ENCODE data around the gene TFF1.
A peak's percentile ranks its signal among the peaks of the same experiment; 100 is the strongest.
"Not testable (repeated sequence)": the region's sequence is repeated elsewhere in the genome, so short reads cannot be mapped to it uniquely, and the experiment has no call there.

Gene TFF1

GRCh38 chr21:42366292-42367010, at the start of gene TFF1:
Gene TFF1 (minus strand): TSS chr21:42366535. CDS start chr21:42366495, 40 bp downstream.
- no peak for DNase-seq (ENCODE audit: low spot score)

DNA sequence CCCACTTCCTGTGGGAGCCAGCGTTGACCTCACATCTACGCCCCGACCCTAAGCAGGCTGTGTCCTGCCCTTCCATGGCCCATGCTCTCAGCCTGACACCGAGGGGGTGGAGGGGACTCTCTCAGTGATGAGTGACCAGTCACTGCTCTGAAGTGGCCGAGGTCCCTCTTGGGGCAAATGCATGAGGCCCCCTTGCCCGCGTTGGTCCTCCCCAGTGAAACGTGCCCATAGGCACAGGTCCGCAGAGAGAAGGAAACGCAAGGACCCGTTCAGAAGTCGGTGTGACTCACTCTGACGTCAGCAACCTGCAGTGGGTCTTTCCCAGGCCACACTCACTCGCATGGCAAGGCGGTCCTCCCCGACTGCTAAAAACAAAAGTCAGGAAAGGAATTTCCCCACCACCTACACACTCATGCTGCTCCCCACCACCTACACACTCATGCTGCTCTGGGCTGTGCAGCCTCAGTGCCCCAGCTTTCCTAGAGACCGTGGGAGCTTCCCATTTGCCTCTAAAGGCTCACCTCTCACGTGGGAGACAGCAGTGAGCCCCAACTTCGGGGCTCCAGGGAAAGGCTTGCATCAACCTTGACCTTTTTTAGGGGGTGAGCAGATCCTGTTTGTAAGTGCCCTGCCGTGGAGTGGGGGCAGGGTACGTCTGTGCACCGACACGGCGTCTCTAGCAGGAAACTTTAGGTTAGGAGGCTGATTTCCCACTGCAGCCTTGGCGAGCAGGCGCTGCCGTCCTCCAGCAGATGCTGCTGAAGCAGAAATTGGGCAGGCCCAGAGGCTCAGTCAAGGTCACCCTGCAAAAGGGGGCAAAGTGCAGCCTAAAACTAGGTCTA, 48.8 kb upstream of the TFF1 start:
- peak; percentile 50 for DNase-seq (ENCODE audit: low spot score)

- DNase-seq (ENCODE audit: low spot score) = no peak
These were observed 48.2 kb upstream of the TFF1 start for GRCh38 chr21:42414553-42414927.

DNA sequence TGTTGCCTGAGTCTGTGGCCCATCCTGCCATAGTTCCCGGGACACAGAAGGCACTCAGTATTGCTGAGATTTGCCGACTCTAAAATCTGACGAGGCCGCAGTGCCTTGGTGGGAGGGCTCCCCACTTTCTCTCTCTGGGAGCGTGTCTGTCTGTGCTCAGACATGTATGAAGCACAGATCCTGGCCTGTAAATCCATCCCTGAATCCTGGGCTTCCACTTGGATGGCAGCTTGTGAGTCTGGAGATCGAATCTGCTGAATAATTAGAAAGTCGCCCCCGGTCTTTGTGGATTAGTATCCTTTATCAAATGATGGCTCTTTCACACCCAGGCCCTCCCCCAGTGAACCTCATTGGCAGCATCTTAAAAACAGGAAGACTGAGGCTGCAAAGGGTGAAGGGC, 47.7 kb upstream of the TFF1 start:
- no peak for DNase-seq (ENCODE audit: low spot score)

GRCh38 chr21:42413500-42413899, 47.2 kb upstream of the TFF1 start:
- no peak for DNase-seq (ENCODE audit: low spot score)

DNA sequence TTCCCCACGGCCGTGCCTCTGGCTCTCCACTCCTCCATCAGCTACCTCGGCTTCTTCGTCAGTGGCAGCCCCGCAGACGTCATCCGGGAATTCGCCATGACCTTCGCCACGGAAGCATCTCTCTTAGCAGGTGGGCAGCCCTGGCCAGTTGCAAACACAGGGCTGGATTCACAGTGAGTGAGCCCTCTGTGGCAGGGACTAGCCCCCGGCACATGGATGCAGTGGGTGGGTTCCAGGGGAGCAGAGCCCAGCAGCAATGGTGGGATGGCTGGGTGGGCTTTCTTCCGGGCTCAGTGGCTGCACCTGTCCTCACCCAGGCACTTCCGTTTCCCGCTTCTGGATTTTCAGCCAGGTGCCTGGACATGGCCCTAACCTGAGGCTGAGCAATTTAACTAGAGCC, 46.8 kb upstream of the TFF1 start:
- DNase-seq (ENCODE audit: low spot score) = no peak

DNA sequence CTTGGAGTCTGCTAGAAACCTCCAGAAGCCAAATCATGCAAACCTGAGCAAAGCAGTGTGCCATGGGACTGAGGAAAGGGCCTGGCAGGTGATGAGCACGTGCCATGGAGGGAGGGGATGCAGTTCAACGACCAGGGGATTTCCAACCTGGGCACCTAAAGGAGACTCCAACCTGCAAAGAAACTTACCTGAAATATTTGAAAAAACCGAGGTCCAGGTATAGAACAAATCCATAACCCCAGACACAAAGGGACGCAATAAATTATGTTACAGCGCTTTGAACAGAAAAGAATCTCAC, 46.2 kb upstream of the TFF1 start:
- DNase-seq (ENCODE audit: low spot score) = no peak

GRCh38 chr21:42411891-42412635, 45.7 kb upstream of the TFF1 start:
- peak; percentile 41 for DNase-seq (ENCODE audit: low spot score)

GRCh38 chr21:42411197-42411869, 45.0 kb upstream of the TFF1 start:
- DNase-seq (ENCODE audit: low spot score) = peak; percentile 72

GRCh38 chr21:42409366-42409765, 43.0 kb upstream of the TFF1 start:
- no peak for DNase-seq (ENCODE audit: low spot score)

- not testable (repeated sequence) for DNase-seq (ENCODE audit: low spot score)
These were observed 42.4 kb upstream of the TFF1 start for GRCh38 chr21:42408718-42409117.

DNA sequence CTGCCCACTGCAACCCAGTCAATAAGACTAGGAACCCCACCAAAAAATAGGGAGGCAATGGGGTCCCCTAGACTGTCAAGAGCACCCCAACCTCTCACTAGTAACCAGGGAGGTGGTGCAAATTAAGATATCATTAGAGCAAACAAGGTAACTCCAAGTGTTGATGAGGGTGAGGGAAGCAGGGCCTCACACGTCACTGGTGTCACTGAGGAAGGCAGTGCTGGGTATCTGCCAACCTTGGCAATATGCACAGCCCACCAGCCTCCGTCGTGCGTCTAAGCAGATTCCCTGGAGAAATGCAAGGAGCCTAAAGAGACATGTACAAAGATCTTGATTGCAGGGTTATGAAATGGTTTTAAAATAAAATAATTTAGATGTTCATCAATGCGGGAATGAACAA, 41.1 kb upstream of the TFF1 start:
- DNase-seq (ENCODE audit: low spot score) = no peak

DNA sequence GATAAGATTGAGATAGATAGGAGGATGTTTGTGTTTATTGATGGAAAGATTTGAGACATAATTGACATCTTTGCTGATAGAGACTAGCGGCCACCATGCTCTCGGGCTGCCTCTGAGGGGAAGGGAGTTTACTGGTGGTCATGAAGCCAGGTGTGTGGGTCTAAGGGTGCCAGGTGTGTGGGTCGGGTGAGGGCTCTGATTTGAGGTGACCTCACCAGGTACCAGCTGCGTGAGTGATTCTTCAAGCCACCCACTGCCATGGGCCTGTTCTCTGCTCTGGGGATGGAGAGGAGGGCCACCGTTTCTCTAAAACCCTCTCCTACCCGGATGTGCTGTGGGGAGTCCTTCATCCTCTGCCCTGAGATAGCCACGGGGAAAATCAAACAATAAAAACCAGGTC, 40.5 kb upstream of the TFF1 start:
- no peak for DNase-seq (ENCODE audit: low spot score)

GRCh38 chr21:42406201-42406621, 39.9 kb upstream of the TFF1 start:
- no peak for DNase-seq (ENCODE audit: low spot score)

DNA sequence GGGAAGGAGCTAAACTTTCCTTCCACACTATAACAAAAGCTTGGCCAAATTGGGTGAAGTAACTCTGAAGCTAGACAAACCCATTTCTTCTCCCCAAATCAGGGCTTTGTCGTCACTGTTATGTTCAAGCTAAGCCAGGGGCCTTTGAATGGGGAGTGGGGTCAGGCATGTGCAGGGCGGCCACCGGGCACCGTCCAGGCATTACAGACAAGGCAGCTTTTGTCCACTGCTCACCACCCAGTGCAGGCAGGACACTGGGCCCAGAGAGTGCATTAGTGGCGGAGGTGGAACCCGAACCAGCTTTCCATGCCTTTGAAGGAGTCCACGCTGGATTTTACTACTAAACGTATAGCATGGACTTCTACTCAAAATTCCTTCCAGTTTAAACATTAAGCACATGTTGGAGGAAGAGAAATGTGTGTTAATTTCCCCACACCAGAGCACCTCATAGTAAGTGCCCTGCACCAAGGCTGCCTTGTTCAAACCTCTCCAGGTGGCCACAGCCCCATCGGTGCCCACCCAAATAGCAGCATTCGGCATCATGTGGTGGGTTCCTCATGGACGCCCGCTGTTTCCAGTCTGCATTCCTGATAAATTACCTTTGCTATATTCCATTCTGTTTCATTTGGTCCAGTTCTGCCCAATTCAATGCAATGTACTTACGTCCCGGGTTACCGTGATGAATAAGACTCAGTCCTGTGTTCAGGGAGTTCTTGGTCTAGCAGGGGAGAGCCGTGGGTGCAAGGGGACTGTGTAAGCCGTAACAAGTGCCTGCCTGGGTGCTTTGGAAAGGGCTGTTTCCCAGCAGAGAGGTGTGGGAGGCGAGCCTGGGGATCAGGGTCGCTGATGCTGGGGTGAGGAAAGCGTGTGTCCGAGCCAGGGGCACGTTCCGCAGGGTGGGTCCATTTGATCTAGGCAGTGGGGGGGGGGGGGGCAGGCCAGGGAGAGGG, 39.0 kb upstream of the TFF1 start:
- no peak for DNase-seq (ENCODE audit: low spot score)

- DNase-seq (ENCODE audit: low spot score) = no peak
These were observed 38.2 kb upstream of the TFF1 start for GRCh38 chr21:42404539-42404938.

GRCh38 chr21:42403611-42404231, 37.4 kb upstream of the TFF1 start, which contains the start of gene UBASH3A:
Gene UBASH3A (plus strand): TSS chr21:42403902. CDS start chr21:42403946, 44 bp downstream.
- DNase-seq (ENCODE audit: low spot score) = no peak

DNA sequence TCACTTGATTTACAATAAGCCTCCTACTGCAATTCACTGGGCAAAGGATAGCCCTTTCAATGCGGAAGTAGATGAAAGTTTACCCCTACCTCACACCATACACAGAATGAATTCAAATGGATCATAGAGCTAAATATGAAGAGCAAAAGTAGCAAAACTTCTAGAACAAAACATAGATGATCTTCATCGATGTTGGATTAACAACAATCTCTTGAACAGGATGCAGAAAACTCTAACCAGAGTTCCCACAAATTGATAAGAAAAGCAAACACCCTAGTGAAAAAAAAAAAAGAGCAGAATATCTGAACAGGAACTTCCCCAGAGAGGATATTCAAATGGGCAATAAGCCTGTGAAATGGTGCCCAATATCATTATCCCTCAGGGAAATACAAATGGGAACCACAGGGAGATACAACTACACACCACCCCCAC, 35.5 kb upstream of the TFF1 start:
- no peak for DNase-seq (ENCODE audit: low spot score)

DNA sequence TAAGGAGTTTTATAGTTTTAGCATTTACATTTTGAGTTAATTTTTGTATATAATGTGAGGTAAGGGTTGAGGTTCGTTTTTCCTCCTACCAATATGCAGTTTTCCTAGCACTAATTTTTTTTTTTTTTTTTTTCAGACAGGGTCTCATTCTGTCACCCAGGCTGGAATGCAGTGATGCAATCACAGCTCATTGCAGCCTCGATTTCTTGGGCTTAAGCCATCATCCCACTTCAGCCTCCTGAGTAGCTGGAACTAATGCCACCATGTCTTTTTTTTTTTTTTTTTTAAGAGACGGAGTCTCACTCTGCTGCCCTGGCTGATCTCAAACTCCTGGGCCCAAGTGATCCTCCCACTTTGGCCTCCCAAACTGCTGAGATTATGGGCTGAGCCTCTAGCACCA, 34.8 kb upstream of the TFF1 start:
- DNase-seq (ENCODE audit: low spot score) = no peak

- no peak for DNase-seq (ENCODE audit: low spot score)
These were observed 34.2 kb upstream of the TFF1 start for GRCh38 chr21:42400525-42400924.
